Common myeloid progenitor, CD34-positive (primary cell): ENCODE measurements around the gene PLPPR3.
"Not testable (repeated sequence)": the region's sequence is repeated elsewhere in the genome, so short reads cannot be mapped to it uniquely, and the experiment has no call there.

Experiments
- CTCF ChIA-PET: fragments of 350-600 bp; sonication (Branson Sonifier 250); formaldehyde crosslinking; loops from one replicate; lab custom pipeline; 2021; ENCODE audit warnings: antibody characterized with exemption; lab: Charles Lee
- POLR2A ChIA-PET: fragments of 350-600 bp; sonication (Branson Sonifier 250); formaldehyde crosslinking; loops from one replicate; lab custom pipeline; 2021; ENCODE audit warnings: antibody characterized with exemption; lab: Charles Lee
- DNase-seq, 3 donors: peaks; one replicate each; pipeline versions ENCODE4 v3.0.0 to v3.0.0-alpha.2; 2013
- H3K27ac ChIP-seq, 2 experiments: 1 replicate in 1 of 2; 2 replicates in 1 of 2; pipeline ENCODE4 v1.7.0; 2013; ENCODE audit warnings: inconsistent platforms in 2 of 2, low read length in 2 of 2, mild to moderate bottlenecking in 2 of 2, low read depth in 1 of 2, moderate library complexity in 1 of 2; ENCODE audit not compliant: severe bottlenecking in 2 of 2, insufficient read depth in 1 of 2, poor library complexity in 1 of 2
- H3K27me3 ChIP-seq, 5 experiments: replicated peaks in 2 of 5; 1 replicate in 3 of 5; 2 replicates in 2 of 5; pipeline versions ENCODE4 v1.6.1 to v1.7.0; 2013; ENCODE audit warnings: low read length in 4 of 5, mild to moderate bottlenecking in 2 of 5, moderate library complexity in 2 of 5, inconsistent platforms in 1 of 5; ENCODE audit not compliant: insufficient read depth in 5 of 5, control insufficient read depth in 4 of 5
- H3K36me3 ChIP-seq, 4 experiments: 1 replicate in 2 of 4; 2 replicates in 2 of 4; pipeline versions ENCODE4 v1.6.1 to v1.7.0; 2013; ENCODE audit warnings: low read length in 3 of 4, control low read depth in 1 of 4, mild to moderate bottlenecking in 1 of 4; ENCODE audit not compliant: control insufficient read depth in 4 of 4, insufficient read depth in 4 of 4
- H3K4me1 ChIP-seq, 4 experiments: 1 replicate in 3 of 4; 2 replicates in 1 of 4; pipeline versions ENCODE4 v1.6.1 to v1.7.1; 2013; ENCODE audit warnings: low read length in 3 of 4, mild to moderate bottlenecking in 3 of 4, control low read depth in 1 of 4, inconsistent platforms in 1 of 4, moderate library complexity in 1 of 4; ENCODE audit not compliant: control insufficient read depth in 4 of 4, insufficient read depth in 4 of 4; ENCODE audit errors: control extremely low read depth in 1 of 4
- H3K4me3 ChIP-seq, 7 experiments: 1 replicate in 4 of 7; 2 replicates in 3 of 7; pipeline versions ENCODE4 v1.5.1 to v1.7.0; 2013; ENCODE audit warnings: mild to moderate bottlenecking in 7 of 7, low read length in 6 of 7, moderate library complexity in 6 of 7, inconsistent platforms in 2 of 7, low read depth in 2 of 7, control low read depth in 1 of 7; ENCODE audit not compliant: insufficient read depth in 4 of 7, control insufficient read depth in 1 of 7; ENCODE audit errors: extremely low read depth in 1 of 7
- H3K9me3 ChIP-seq, 5 experiments: 1 replicate in 4 of 5; 2 replicates in 1 of 5; pipeline versions ENCODE4 v1.6.1 to v1.7.1; 2013; ENCODE audit warnings: low read length in 4 of 5, mild to moderate bottlenecking in 2 of 5, inconsistent platforms in 1 of 5, low read depth in 1 of 5, moderate library complexity in 1 of 5; ENCODE audit not compliant: control insufficient read depth in 4 of 5, insufficient read depth in 2 of 5; ENCODE audit errors: control extremely low read depth in 1 of 5
- WGBS: methylation state at CpG from one replicate; pipeline ENCODE4 v1.1.5; 2013; ENCODE audit not compliant: insufficient coverage; 5-methylcytosine and 5-hydroxymethylcytosine counted together

Gene PLPPR3

DNA sequence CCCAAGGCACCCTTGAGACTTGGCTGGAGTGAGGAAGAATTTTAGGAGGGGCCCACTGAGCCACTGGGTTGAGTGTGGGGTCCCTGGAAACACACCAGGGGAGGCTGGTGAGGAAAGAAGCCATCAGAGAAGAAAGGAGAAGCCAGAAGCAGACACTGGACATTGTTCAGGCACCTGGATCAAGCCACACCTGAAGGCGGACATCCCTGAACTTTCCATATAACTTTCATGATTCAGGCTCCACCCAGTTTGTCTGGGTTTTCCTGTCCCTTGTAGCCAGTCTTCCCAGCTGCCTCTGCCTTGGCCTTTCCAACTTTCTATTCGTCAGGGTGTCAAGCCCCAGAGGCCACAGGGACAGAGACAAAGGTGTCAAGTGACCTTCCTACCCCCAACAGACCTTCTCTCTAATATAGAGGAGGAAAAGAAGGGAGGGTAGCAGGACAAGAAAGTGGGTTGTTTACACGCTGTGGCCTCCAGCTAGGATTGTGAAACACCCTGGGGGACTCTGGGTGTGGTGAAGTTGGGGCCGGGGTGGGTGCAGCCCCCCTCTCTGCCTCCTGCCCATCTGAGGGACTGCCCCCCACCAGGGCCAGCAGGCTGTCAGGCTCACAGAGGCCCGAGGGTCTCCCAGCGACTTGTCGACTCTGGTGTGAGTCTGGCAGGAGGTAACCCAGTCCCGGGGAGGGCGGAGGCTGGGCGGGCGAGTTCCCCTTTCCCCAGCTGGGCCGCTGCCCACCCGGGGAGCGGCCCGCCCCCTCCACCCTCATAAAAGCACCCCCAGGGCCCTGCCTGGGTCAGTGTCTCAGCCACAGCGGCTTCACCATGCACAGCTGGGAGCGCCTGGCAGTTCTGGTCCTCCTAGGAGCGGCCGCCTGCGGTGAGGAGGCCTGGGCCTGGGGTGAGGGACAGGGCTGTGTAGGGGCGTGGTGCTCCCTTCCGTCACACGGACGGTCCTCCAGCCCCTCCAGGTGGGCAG, 37.4 kb upstream of the PLPPR3 start, which contains the start of gene CFD:
CFD (plus strand) TSS at position 797 of the 976 bp plus-strand sequence; CDS start at position 823, 26 bp downstream.
- ChIA-PET POLR2A (no interaction called here), CTCF (interaction anchor here (0.9 to 1.5 kb wide), 5 partner anchors 34 to 384 kb away, joined by 3 to 6 read pairs (median 3); partner anchors contain the start of genes MED16 and RNU6-9)
- Histone ChIP-seq H3K4me3 (peak within 1 kb of the TSS in 5 of 7 experiments; percentile 32 to 66 (median 57)), H3K9me3 (no peaks in the 10 kb centered on the region), H3K4me1 (peaks cover 0 to 40% (median 36%) of the 10 kb centered on the region in 4 experiments), H3K36me3 (no peaks in the 10 kb centered on the region), H3K27me3 (peaks cover 0 to 19% (median 11%) of the 10 kb centered on the region in 5 experiments), H3K27ac (peak within 1 kb of the TSS in 1 of 2 experiments; percentile 64)
- peak; percentile 30 to 71 (median 52) for DNase-seq
- 21% methylated on average over 17 of the region's 24 CpGs for WGBS

GRCh38 chr19:858284-858683, 36.5 kb upstream of the PLPPR3 start:
- POLR2A ChIA-PET: no interaction called here
- Histone ChIP-seq H3K4me1 (peaks cover 0 to 32% (median 28%) of the 10 kb centered on the region in 4 experiments), H3K27me3 (peaks cover 0 to 23% (median 11%) of the 10 kb centered on the region in 5 experiments)

DNA sequence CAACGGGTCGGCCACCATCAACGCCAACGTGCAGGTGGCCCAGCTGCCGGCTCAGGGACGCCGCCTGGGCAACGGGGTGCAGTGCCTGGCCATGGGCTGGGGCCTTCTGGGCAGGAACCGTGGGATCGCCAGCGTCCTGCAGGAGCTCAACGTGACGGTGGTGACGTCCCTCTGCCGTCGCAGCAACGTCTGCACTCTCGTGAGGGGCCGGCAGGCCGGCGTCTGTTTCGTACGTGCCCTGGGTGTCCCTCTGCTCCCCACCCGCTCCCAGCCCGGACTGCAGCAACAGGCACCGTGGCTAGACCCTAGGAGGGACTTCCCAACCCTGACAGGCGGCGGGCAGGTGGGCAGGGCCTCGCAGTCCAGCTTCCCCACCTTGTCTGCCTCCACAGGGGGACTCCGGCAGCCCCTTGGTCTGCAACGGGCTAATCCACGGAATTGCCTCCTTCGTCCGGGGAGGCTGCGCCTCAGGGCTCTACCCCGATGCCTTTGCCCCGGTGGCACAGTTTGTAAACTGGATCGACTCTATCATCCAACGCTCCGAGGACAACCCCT, 33.9 kb upstream of the PLPPR3 start:
- 83% methylated on average over 40 of the region's 40 CpGs for WGBS
- Histone ChIP-seq H3K36me3 (no peaks in the 10 kb centered on the region), H3K27ac (no peak overlapping the region), H3K27me3 (peaks cover 0 to 46% (median 12%) of the 10 kb centered on the region in 5 experiments), H3K9me3 (no peaks in the 10 kb centered on the region), H3K4me1 (peaks cover 0 to 21% (median 17%) of the 10 kb centered on the region in 4 experiments), H3K4me3 (no peak overlapping the region)
- DNase-seq: no peak
- ChIA-PET CTCF (interaction anchor here (0.6 to 2.3 kb wide), 4 partner anchors 11 to 68 kb away, joined by 3 to 11 read pairs (median 8); partner anchors contain the start of gene PRTN3), POLR2A (interaction anchor here (0.6 kb wide), 1 partner anchor 36 kb away, joined by 3 read pairs; no protein-coding TSS in a partner anchor)

More at GRCh38 chr19:858284-858683, 36.5 kb upstream of the PLPPR3 start:
- Histone ChIP-seq H3K27ac (no peak overlapping the region), H3K36me3 (no peaks in the 10 kb centered on the region), H3K9me3 (no peaks in the 10 kb centered on the region), H3K4me3 (no peak overlapping the region)
- no peak for DNase-seq
- CTCF ChIA-PET: interaction anchor here (0.6 to 1.5 kb wide), 4 partner anchors 35 to 145 kb away, joined by 3 to 6 read pairs (median 4); partner anchors contain the start of genes MED16 and RNU6-9
- WGBS: 74% methylated on average over 5 of the region's 9 CpGs

- CTCF ChIA-PET: interaction anchor here (0.6 to 2.3 kb wide), 2 partner anchors 17 to 68 kb away, joined by 4 to 11 read pairs; no protein-coding TSS in a partner anchor
These were observed 33.4 kb upstream of the PLPPR3 start for GRCh38 chr19:855142-855541.

GRCh38 chr19:854549-854948, 32.8 kb upstream of the PLPPR3 start:
- no peak for DNase-seq
- POLR2A ChIA-PET: no interaction called here
- no CpG with 5 or more reads among the region's 6 CpGs for WGBS

More at GRCh38 chr19:855142-855541, 33.4 kb upstream of the PLPPR3 start:
- H3K4me1 ChIP-seq: peaks cover 0 to 20% (median 17%) of the 10 kb centered on the region in 4 experiments
- no peaks in the 10 kb centered on the region for H3K36me3 ChIP-seq
- POLR2A ChIA-PET: interaction anchor here (0.6 kb wide), 1 partner anchor 35 kb away, joined by 3 read pairs; no protein-coding TSS in a partner anchor
- H3K27me3 ChIP-seq: peaks cover 0 to 52% (median 12%) of the 10 kb centered on the region in 5 experiments
- no peak for DNase-seq
- no peak overlapping the region for H3K4me3 ChIP-seq
- WGBS: 81% methylated on average over 9 of the region's 12 CpGs
- no peak overlapping the region for H3K27ac ChIP-seq
- H3K9me3 ChIP-seq: no peaks in the 10 kb centered on the region

GRCh38 chr19:853614-854220, 32.0 kb upstream of the PLPPR3 start:
- 98% methylated on average over 7 of the region's 17 CpGs for WGBS
- DNase-seq, H3K4me1 ChIP-seq, H3K36me3 ChIP-seq, H3K4me3 ChIP-seq, H3K27ac ChIP-seq, H3K9me3 ChIP-seq, POLR2A ChIA-PET: not testable (repeated sequence)
- CTCF ChIA-PET: interaction anchor here (0.6 kb wide), 1 partner anchor 69 kb away, joined by 3 read pairs; no protein-coding TSS in a partner anchor
- peaks cover 0 to 49% (median 7%) of the 10 kb centered on the region in 5 experiments for H3K27me3 ChIP-seq

More at GRCh38 chr19:854549-854948, 32.8 kb upstream of the PLPPR3 start:
- H3K27ac ChIP-seq: no peak overlapping the region
- CTCF ChIA-PET: interaction anchor here (0.6 to 2.3 kb wide), 2 partner anchors 68 to 69 kb away, joined by 3 to 11 read pairs; no protein-coding TSS in a partner anchor
- no peaks in the 10 kb centered on the region for H3K36me3 ChIP-seq
- peaks cover 0 to 51% (median 7%) of the 10 kb centered on the region in 5 experiments for H3K27me3 ChIP-seq
- H3K4me3 ChIP-seq: no peak overlapping the region
- no peaks in the 10 kb centered on the region for H3K9me3 ChIP-seq
- peaks cover 0 to 15% (median 12%) of the 10 kb centered on the region in 4 experiments for H3K4me1 ChIP-seq
